Measurements from ENCODE around the gene F8.
A peak's percentile ranks its signal among the peaks of the same experiment; 100 is the strongest.

Gene F8

DNA sequence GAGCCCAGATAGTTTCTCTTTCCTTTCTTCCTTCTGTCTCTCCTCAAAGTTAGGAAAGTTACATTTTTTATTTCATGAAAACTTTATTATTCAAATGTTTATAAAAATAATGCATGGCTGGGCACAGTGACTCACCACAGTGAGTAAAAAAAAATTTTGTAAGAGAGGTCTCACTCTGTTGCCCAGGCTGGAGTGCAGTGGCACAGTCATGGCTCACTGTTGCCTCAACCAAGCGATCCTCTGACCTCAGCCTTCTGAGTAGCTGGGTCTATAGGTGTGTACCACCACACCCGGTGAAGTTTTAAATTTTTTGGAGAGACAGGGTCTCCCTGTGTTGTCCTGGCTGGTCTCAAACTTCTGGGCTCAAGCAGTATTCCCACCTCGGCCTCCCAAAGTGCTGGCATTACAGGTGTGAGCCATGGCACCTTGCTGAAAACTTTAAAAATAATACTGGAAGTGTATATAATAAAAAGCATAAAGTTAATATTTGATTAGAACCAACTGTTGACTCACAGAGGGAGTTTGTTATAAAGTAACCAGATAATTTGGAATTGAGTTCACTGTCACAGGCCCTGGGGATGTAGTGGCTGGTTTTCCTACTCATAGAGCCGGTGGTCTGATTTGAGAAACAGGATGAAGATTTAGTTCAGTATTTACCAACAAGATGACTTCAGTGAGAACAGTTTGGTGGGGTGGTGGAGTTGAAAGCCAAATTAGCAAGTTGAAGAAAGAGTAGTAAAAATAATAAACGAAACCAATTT lies 30.4 kb upstream of the F8 start:
- ATAC-seq (peak; percentile 39), DNase-seq (no peak)
- H3K36me3 Mint-ChIP-seq (ENCODE audit: low read depth): peaks cover 18% of the 10 kb centered on the region
- no peaks in the 10 kb centered on the region for H3K9me3 Mint-ChIP-seq
- H3K4me1 Mint-ChIP-seq: peaks cover 51% of the 10 kb centered on the region
- no peak overlapping the region for H3K4me3 Mint-ChIP-seq
- H3K27ac Mint-ChIP-seq: peak overlapping the region; percentile 11
- H3K27me3 Mint-ChIP-seq: no peaks in the 10 kb centered on the region

DNA sequence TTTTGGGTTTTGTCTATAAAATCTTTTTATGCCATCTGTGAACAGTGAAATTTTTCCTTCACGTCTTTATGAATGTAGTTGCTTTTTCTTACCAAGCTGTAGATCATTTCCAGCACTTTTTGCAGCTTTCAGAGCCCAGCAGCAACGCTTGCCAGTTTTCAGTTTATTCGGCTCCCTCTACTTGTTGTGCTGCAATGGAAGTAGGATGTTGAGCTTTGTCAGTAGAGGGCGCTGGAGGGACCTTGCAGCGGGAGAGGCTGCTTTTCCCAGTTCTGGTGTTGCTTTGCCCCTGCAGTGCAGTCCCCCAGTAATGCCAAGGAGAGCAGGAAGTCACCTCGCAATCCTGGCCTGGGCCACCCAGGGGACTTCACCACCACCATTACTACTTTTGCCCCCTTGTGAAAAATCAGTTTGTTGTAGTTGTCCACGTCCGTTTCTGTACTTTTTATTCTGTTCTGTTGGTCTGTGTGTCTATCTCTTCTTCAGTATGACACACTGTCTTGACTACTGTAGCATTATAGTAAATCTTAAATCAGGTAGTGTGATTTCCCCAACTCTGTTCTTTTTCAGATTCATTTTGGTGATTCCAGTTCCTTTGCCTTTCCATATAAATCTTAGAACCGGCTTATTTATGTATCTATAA lies 26.6 kb upstream of the F8 start:
- peak overlapping the region; percentile 39 for H3K27ac Mint-ChIP-seq
- no peak overlapping the region for H3K4me3 Mint-ChIP-seq
- DNase-seq: peak; percentile 48
- no peaks in the 10 kb centered on the region for H3K9me3 Mint-ChIP-seq
- peaks cover 31% of the 10 kb centered on the region for H3K4me1 Mint-ChIP-seq
- H3K27me3 Mint-ChIP-seq: no peaks in the 10 kb centered on the region
- H3K36me3 Mint-ChIP-seq (ENCODE audit: low read depth): peaks cover 28% of the 10 kb centered on the region
- no peak for ATAC-seq

DNA sequence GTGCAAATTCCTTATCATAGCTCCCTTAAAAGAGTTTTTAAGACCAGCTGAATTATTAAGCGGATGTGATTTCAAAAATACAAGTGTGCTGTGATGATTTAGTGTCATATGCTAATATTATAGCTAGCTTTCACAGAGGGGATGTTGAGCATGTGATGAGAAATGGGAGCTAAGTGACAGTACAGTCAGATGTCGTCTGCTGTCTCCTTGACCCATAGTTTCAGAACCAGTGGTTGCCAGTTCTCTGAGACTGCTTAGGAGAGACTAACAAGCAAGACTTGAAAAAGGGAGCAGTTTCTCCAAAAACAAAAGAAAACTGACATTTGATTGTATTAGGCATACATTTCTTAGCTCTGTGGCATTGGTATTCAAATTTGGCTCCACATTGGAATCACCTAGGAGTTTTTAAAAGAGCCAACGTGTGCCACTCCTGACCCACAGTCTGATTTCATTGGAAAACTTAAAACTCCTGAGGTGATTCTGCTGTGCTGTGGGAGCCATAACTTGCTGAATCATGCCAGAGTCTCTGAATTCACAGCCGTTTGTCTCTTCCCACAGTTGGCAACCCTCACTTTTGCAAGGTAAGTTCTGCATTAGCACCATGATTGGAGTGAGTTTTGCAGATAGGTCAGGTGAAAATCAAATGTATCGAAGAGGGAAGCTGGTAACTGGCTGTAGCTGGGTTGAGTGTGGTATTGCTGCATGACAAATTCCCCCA lies 24.4 kb upstream of the F8 start:
- peaks cover 21% of the 10 kb centered on the region for H3K36me3 Mint-ChIP-seq (ENCODE audit: low read depth)
- H3K9me3 Mint-ChIP-seq: no peaks in the 10 kb centered on the region
- peaks cover 21% of the 10 kb centered on the region for H3K4me1 Mint-ChIP-seq
- DNase-seq (no peak), ATAC-seq (no peak)
- H3K27ac Mint-ChIP-seq: no peak overlapping the region
- H3K4me3 Mint-ChIP-seq: no peak overlapping the region
- no peaks in the 10 kb centered on the region for H3K27me3 Mint-ChIP-seq

DNA sequence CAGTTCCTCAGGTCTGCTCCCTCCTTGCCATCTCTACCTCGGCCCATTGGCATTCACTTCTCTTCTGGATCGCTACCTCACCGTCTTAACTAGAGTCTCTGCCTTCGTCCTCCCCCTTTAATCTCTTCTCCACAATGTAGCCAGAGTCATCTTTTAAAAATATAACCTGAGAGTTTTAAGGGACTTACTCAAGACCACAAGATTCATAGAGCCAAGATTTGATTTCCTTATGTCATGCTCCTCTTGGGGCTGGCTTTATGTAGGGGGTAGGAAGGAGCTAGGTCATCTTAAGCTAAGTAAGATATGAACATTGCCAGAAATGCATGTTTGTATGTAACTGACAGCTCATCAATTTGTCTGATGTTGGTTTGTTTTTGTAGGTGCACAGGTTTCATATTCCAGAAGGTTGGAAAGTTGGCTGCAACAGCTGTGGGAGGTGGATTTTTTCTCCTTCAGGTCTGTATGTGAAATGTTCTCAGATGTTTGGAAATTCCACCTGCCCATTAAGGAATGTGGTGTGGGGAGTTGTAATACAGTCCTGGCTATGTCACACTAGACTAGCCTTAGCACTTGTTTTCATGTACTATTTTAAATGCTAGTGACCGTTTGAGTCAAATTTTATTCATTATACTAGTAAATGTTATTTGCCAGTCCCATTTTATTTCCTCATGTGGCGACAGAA lies 23.7 kb upstream of the F8 start:
- peaks cover 15% of the 10 kb centered on the region for H3K36me3 Mint-ChIP-seq (ENCODE audit: low read depth)
- no peak overlapping the region for H3K4me3 Mint-ChIP-seq

DNA sequence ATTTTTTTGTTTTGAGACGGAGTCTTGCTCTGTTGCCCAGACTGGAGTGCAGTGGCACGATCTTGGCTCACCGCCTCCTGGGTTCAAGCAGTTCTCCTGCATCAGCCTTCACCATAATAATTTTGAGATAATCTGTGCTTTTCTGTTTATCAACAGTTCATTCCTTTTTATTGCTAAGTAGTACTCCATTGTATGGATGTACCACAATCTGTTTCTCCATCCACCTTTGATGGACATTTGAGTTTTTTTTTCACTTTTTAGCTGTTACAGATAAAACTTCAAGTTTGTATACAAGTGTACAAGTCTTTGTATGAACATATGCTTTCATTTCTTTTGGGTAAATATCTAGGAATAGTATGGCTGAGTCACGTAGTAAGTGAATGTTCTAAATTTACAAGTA lies 13.2 kb upstream of the F8 start:
- H3K4me3 Mint-ChIP-seq: no peak overlapping the region
- H3K27ac Mint-ChIP-seq: no peak overlapping the region
- no peak for ATAC-seq
- peaks cover 32% of the 10 kb centered on the region for H3K36me3 Mint-ChIP-seq (ENCODE audit: low read depth)
- peaks cover 8% of the 10 kb centered on the region for H3K9me3 Mint-ChIP-seq
- H3K27me3 Mint-ChIP-seq: no peaks in the 10 kb centered on the region
- H3K4me1 Mint-ChIP-seq: peaks cover 32% of the 10 kb centered on the region
- no peak for DNase-seq

More for the DNA sequence above, 23.7 kb upstream of the F8 start:
- H3K27me3 Mint-ChIP-seq: no peaks in the 10 kb centered on the region
- H3K4me1 Mint-ChIP-seq: peaks cover 20% of the 10 kb centered on the region
- H3K9me3 Mint-ChIP-seq: no peaks in the 10 kb centered on the region
- ATAC-seq: no peak
- H3K27ac Mint-ChIP-seq: no peak overlapping the region
- DNase-seq: no peak

DNA sequence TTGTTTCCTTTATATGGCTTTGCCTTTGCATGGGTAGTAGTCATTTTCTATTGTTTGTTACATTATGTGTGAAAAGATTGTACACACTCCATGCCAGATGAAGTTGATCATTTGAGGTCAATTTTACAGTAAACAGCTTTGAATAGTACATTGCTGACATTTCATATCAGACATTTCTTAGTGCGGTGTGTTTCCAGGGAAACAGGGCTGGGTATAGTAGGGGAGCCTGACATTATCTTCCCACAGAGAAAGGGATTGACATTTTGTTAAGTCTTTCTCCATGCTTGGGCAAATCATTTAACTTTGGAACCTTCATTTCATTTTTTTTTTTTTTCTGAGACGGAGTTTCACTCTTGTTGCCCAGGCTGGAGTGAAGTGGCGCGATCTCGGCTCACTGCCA lies 9.1 kb upstream of the F8 start:
- Mint-ChIP-seq H3K27me3 (no peaks in the 10 kb centered on the region), H3K4me3 (no peak overlapping the region), H3K4me1 (peaks cover 30% of the 10 kb centered on the region), H3K9me3 (peaks cover 8% of the 10 kb centered on the region), H3K36me3 (ENCODE audit: low read depth) (peaks cover 24% of the 10 kb centered on the region), H3K27ac (no peak overlapping the region)
- ATAC-seq (no peak), DNase-seq (no peak)

DNA sequence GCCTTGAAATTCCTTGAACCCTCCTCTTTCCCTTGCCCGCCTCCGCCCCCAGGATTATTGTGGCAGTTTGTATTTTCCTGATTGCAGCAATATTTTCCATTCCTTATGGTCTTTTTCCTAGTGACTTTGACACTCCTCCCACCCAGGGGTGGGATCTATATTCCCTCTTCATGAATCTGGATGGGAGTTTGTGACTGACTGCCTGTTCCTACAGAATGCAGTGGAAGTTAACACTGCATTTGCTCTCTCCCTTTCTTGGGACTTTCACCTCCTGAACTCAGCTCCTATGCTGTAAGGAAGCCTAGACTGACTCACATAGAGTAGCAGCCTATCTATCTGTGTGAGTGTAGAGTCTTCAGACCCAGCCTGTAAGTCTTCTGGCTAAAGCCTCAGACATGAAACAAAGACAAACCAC lies 6.4 kb upstream of the F8 start:
- Mint-ChIP-seq H3K27ac (peak overlapping the region; percentile 93), H3K4me3 (peak overlapping the region; percentile 87), H3K27me3 (no peaks in the 10 kb centered on the region), H3K36me3 (ENCODE audit: low read depth) (peaks cover 2% of the 10 kb centered on the region), H3K9me3 (no peaks in the 10 kb centered on the region), H3K4me1 (peaks cover 33% of the 10 kb centered on the region)
- ATAC-seq: no peak
- no peak for DNase-seq

DNA sequence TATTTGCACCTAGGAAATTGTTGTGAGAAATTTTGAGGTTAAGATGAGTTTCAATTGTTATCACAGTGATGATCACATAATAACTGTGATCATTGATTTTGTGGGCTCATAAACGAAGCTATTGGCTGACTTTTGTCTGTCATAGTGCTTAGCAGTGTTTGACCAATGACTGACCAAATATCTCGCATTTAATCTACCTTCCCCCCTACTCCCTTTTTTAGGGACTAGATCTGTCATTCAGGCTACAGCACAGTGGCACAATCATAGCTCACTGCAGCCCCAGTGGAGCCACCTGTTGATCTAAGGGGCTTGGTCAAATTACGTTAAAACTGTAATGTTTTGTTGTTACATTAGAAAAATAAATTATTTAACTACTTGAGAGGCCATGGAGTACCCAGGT lies 5.6 kb upstream of the F8 start:
- peak overlapping the region; percentile 87 for H3K4me3 Mint-ChIP-seq
- H3K27ac Mint-ChIP-seq: peak overlapping the region; percentile 93
- H3K27me3 Mint-ChIP-seq: no peaks in the 10 kb centered on the region
- peaks cover 30% of the 10 kb centered on the region for H3K4me1 Mint-ChIP-seq
- ATAC-seq: no peak
- no peaks in the 10 kb centered on the region for H3K9me3 Mint-ChIP-seq
- peaks cover 2% of the 10 kb centered on the region for H3K36me3 Mint-ChIP-seq (ENCODE audit: low read depth)
- no peak for DNase-seq

DNA sequence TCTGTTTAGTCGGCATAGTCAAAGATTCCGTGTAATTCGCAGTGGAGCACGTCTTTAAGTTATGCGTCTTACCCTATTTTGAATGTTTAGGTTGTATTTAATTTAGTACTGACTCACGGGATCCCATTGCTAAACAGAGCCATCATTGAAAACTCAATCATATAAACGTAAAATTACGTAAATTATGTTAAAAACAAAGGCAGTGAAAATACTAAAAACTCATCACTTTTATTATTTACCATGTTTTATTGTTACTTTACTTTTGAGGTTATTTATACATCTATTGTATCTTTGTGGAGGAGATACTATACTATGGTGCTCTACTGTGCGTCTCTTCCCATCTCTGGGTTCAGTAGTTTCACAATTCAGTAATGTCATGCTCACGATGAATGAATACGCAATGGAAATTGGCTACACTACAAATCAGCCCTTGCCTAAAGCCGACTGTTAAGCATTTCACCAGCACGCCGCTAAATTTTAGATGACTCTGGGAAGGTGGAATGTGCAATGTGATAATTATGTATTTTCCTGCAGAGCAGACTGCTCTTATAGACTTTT lies 5.1 kb upstream of the F8 start:
- Mint-ChIP-seq H3K4me3 (peak overlapping the region; percentile 87), H3K27ac (peak overlapping the region; percentile 93), H3K36me3 (ENCODE audit: low read depth) (peaks cover 2% of the 10 kb centered on the region), H3K27me3 (no peaks in the 10 kb centered on the region), H3K4me1 (peaks cover 28% of the 10 kb centered on the region), H3K9me3 (no peaks in the 10 kb centered on the region)
- DNase-seq (no peak), ATAC-seq (peak; percentile 51)

DNA sequence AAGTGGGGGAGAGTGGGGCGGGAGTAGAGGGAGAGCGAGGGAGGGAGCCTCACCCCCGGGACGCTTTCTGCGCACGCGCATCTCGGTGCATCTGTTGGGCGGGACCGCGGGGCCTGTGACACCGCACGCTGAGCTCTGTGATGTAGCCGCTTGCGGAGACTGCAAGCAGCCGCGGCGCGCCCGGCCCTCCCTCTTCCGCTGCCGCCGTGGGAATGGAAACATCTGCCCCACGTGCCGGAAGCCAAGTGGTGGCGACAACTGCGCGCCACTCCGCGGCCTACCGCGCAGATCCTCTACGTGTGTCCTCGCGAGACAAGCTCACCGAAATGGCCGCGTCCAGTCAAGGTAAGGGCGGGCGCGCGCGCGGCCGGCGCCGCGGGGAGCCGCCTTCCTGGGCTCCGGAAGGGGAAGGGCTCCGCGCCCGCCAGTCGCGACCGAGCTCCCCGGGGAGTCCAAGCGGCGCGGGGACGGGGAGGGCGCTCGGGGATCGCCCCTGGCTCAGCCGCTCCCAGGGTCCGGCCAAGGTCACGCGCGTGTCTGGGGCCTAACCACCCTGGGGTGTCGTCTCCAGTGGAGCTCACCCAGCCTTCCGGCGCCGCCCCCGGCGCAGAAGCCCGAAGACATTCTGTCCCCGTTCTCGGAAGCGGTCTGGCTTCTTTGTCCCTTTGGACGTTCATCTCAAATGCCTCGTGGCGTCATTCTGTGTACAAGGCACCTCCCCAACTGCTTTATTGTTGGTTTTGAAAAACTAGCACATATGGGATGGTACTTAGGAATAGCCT lies 4.4 kb upstream of the F8 start, which contains the start of gene FUNDC2:
TSS of gene FUNDC2 (plus strand) at position 118 of the 782 bp plus-strand sequence. CDS start at position 213, 95 bp downstream.
- no peaks in the 10 kb centered on the region for H3K27me3 Mint-ChIP-seq
- no peaks in the 10 kb centered on the region for H3K9me3 Mint-ChIP-seq
- peak within 1 kb of the TSS; percentile 93 for H3K27ac Mint-ChIP-seq
- peak within 1 kb of the TSS; percentile 87 for H3K4me3 Mint-ChIP-seq
- peak; percentile 91 for ATAC-seq
- peaks cover 2% of the 10 kb centered on the region for H3K36me3 Mint-ChIP-seq (ENCODE audit: low read depth)
- H3K4me1 Mint-ChIP-seq: peaks cover 27% of the 10 kb centered on the region
- DNase-seq: peak; percentile 89

DNA sequence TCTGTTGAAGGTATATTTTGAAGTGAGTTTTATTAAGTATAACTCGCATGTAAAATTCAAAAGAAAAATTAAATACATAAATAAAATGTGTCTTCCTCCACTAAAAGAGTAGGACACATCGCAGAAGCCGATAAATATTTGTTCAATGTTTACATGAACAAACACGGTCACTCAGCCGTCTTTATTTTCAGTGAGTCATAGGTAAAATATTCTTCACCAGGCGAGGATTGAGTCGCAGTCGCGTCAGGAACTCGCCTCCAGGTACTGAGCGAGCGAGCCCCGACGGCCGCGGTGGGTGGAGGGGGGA lies 3.9 kb upstream of the F8 start:
- no peaks in the 10 kb centered on the region for H3K9me3 Mint-ChIP-seq
- H3K27ac Mint-ChIP-seq: peak overlapping the region; percentile 85
- peaks cover 2% of the 10 kb centered on the region for H3K36me3 Mint-ChIP-seq (ENCODE audit: low read depth)
- ATAC-seq (no peak), DNase-seq (no peak)
- peaks cover under 1% of the 10 kb centered on the region for H3K27me3 Mint-ChIP-seq
- peaks cover 24% of the 10 kb centered on the region for H3K4me1 Mint-ChIP-seq
- H3K4me3 Mint-ChIP-seq: peak overlapping the region; percentile 87

DNA sequence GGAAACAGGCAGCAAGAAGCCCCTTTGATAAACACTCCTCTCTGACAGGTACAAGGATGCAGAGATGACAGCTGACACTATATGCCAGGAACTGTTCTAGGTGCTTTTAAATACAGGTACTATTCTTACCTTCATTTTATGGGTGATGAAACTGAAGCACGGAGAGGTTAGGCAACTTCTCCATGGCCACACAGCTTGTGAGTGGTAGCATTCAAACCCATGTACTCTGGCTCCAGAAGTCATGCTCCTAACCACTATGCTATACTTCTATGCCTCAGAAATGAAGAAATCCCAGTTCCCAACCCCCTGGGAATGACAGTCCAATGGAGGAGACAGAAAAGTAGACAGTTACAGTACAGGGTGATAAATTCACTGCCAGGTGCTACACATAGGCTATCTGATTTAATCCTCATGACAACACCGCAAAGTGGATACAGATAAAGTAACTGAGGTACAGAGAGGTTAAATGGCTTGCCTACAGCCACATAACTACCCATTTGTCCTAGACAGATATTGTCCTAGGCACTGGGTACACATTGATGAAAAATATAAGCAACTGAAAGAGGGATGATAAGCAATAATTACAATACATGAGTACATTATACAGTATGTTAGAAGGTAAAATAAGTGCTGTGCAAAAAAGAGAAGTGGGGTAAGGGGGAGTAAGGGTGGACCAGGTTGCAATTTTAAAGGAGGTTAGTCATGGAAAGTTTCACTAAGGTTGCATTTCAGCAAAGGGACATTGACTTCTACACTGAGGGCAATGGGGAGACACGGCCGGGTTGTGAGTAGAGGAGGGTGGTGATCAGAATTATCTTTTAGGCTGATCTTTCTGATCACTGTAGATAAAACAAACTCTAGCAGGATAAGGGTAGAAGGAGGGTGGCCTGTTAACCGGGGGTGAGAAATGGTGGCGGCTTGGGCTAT lies 1.6 kb upstream of the F8 start:
- ATAC-seq (no peak), DNase-seq (no peak)
- Mint-ChIP-seq H3K9me3 (no peaks in the 10 kb centered on the region), H3K4me3 (peak overlapping the region; percentile 36), H3K27me3 (peaks cover 2% of the 10 kb centered on the region), H3K36me3 (ENCODE audit: low read depth) (no peaks in the 10 kb centered on the region), H3K27ac (no peak overlapping the region), H3K4me1 (peaks cover 17% of the 10 kb centered on the region)

DNA sequence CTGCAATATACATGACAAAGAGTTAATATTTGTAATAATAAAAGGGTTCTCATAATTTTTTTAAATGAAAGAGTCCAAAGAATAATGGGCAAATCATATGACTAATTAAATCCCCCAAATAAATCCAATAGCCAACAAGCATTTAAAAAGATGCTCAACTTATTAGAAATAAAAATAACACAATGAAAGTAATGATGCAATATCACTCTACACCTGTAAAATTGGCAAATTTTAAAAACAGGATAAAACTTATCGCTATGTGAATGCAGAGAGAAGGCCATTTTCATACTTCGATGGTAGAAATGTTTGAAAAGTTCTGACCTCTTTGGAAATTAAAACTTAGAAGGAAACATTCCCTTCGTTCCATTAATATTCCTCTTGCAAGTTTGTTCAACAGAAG lies 1.9 kb downstream of the F8 start:
- H3K9me3 Mint-ChIP-seq: no peaks in the 10 kb centered on the region
- DNase-seq: no peak
- peaks cover 2% of the 10 kb centered on the region for H3K27me3 Mint-ChIP-seq
- H3K36me3 Mint-ChIP-seq (ENCODE audit: low read depth): no peaks in the 10 kb centered on the region
- no peak for ATAC-seq
- H3K4me1 Mint-ChIP-seq: peaks cover 6% of the 10 kb centered on the region
- no peak overlapping the region for H3K4me3 Mint-ChIP-seq
- no peak overlapping the region for H3K27ac Mint-ChIP-seq

Data from activated naive CD8-positive, alpha-beta T cell treated with anti-CD3 and anti-CD28 coated beads, Interleukin-2, amount 50 U/mL, for 24 hours (primary cell).